GM12878 (cell line): ENCODE data around the gene FFAR3. TPM values are rescaled to one million over a fixed set of nuclear protein-coding genes. Genes with fewer than 3 reads are reported as not detected.
A peak's percentile ranks its signal among the peaks of the same experiment; 100 is the strongest.

ENCODE experiments used
- ATAC-seq: fragments of 200-7000 bp; cut with Tn5 transposase; 3 replicates; pipeline ENCODE4 v1.9.1; 2020; ENCODE audit warnings: mild to moderate bottlenecking, moderate library complexity
- BruUV-seq: library from RNA; stranded (reverse); fragments of 400-500 nt; replicated peaks from 2 replicates; lab custom pipeline; 2021; lab: Mats Ljungman, UMichigan
- CTCF ChIA-PET: fragments of 300-600 bp; sonication (Branson Sonifier 250); formaldehyde crosslinking; extraction: SDS; loops from one replicate; lab custom pipeline; 2021; ENCODE audit warnings: inconsistent platforms; lab: Yijun Ruan, JAX
- POLR2A ChIA-PET: fragments of 350-600 bp; formaldehyde crosslinking; extraction: SDS; loops from one replicate; lab custom pipeline; 2021; ENCODE audit warnings: inconsistent platforms; lab: Charles Lee
- RAD21 ChIA-PET: fragments of 300-600 bp; sonication (Branson Sonifier 250); formaldehyde crosslinking; loops from one replicate; lab custom pipeline; 2023; ENCODE audit warnings: antibody characterized with exemption; ENCODE audit not compliant: unreplicated experiment; lab: Charles Lee
- SMC1A ChIA-PET: fragments of 300-600 bp; sonication (Branson Sonifier 250); formaldehyde crosslinking; loops from one replicate; lab custom pipeline; 2023; ENCODE audit not compliant: unreplicated experiment, uncharacterized antibody; lab: Charles Lee
- DNase-seq: peaks from one replicate; pipeline ENCODE4 v3.0.0-alpha.2; 2011; ENCODE audit warnings: low read depth, low spot score
- FAIRE-seq: peaks from 3 replicates; lab custom pipeline; 2011; peaks lifted over from hg19 to GRCh38; lab: Jason Lieb, UNC
- H2AFZ ChIP-seq: 2 replicates; pipeline ENCODE4 v1.6.0; 2011; ENCODE audit warnings: low read depth, low read length, control low read depth; ENCODE audit not compliant: control insufficient read depth
- H3K27ac ChIP-seq: 2 replicates; pipeline ENCODE4 v1.5.1; 2011; ENCODE audit warnings: control low read depth; ENCODE audit not compliant: control insufficient read depth, insufficient read depth
- H3K27me3 ChIP-seq, 2 experiments: replicated peaks in 1 of 2; 2 replicates each; pipeline versions ENCODE4 v1.6.0 to v1.6.1; 2011; ENCODE audit warnings: low read length in 1 of 2; ENCODE audit not compliant: control insufficient read depth in 2 of 2, insufficient read depth in 2 of 2
- H3K36me3 ChIP-seq, 2 experiments: 2 replicates each; pipeline ENCODE4 v1.5.1; 2011; ENCODE audit warnings: low read length in 1 of 2; ENCODE audit not compliant: control insufficient read depth in 2 of 2, insufficient read depth in 2 of 2
- H3K4me1 ChIP-seq: 2 replicates; pipeline ENCODE4 v1.6.1; 2011; ENCODE audit warnings: mild to moderate bottlenecking, low read length, moderate library complexity, mixed read lengths; ENCODE audit not compliant: control insufficient read depth, insufficient read depth
- H3K4me2 ChIP-seq: 2 replicates; pipeline ENCODE4 v1.6.0; 2011; ENCODE audit warnings: control low read depth; ENCODE audit not compliant: control insufficient read depth, insufficient read depth
- H3K4me3 ChIP-seq: fragments of 200-600 bp; sonication (generic); 2 replicates; pipeline ENCODE4 v1.5.1; 2016
- H3K79me2 ChIP-seq: 2 replicates; pipeline ENCODE4 v1.6.0; 2011; ENCODE audit warnings: low read length; ENCODE audit not compliant: control insufficient read depth, insufficient read depth
- H3K9ac ChIP-seq: 2 replicates; pipeline ENCODE4 v1.8.0; 2011; ENCODE audit warnings: low read length, control low read depth, mixed read lengths; ENCODE audit not compliant: control insufficient read depth, insufficient read depth
- H3K9me3 ChIP-seq: replicated peaks from 3 replicates; pipeline ENCODE4 v1.5.1; 2011; ENCODE audit warnings: mild to moderate bottlenecking, low read length; ENCODE audit not compliant: control insufficient read depth, insufficient read depth
- H4K20me1 ChIP-seq: 2 replicates; pipeline ENCODE4 v1.6.0; 2011; ENCODE audit not compliant: control insufficient read depth, insufficient read depth
- ATF7 ChIP-seq: fragments of 450-650 bp; IDR thresholded peaks from 2 replicates; pipeline ENCODE4 v1.6.1; 2016; ENCODE audit warnings: low read depth, mild to moderate bottlenecking
- GATAD2B ChIP-seq: fragments of 450-650 bp; conservative IDR thresholded peaks from 2 replicates; pipeline ENCODE4 v1.6.1; 2017; ENCODE audit warnings: low read depth, mild to moderate bottlenecking, moderate library complexity
- PAX5 ChIP-seq: IDR thresholded peaks from 2 replicates; pipeline ENCODE4 v1.6.1; 2011; ENCODE audit warnings: low read depth, low read length, borderline replicate concordance
- RFX5 ChIP-seq: IDR thresholded peaks from 2 replicates; pipeline ENCODE4 v1.6.1; 2011; ENCODE audit warnings: low read depth, low read length, improper control_type of control experiment
- SIN3A ChIP-seq: IDR thresholded peaks from 2 replicates; pipeline ENCODE4 v1.6.1; 2012; ENCODE audit warnings: low read depth, low read length, improper control_type of control experiment
- SIX5 ChIP-seq: IDR thresholded peaks from 2 replicates; pipeline ENCODE4 v1.6.1; 2011; ENCODE audit warnings: mild to moderate bottlenecking, low read depth, low read length, moderate library complexity; ENCODE audit not compliant: severe bottlenecking
- whole genome bisulfite sequencing: methylation state at CpG from one replicate; pipeline ENCODE4 v1.1.6; 2016; ENCODE audit warnings: low lambda C conversion rate; ENCODE audit not compliant: insufficient replicate concordance, insufficient coverage; ENCODE audit errors: missing lambda C conversion rate; 5-methylcytosine and 5-hydroxymethylcytosine counted together
- in situ Hi-C: fragments of 300-500 bp; cut with MboI; formaldehyde crosslinking; loops from 9 replicates; pipeline ENCODE4 v1.14.3; 2018; ENCODE audit warnings: mixed read lengths
- intact Hi-C: fragments of 100-400 bp; cut with micrococcal nuclease; formaldehyde crosslinking; loops from one replicate; pipeline ENCODE4 v1.14.2; 2022; ENCODE audit not compliant: unreplicated experiment
- polyA plus RNA-seq, 11 experiments: library from polyadenylated mRNA; depleted of rRNA in 4 of 11; unstranded in 6 of 11; stranded (reverse) in 5 of 11; fragments of >200 nt; fragmentation: Nextera tagmentation in 4 of 11; fragmentation: Illumina TruSeq in 1 of 11; extraction: Ambion mirVana in 4 of 11; extraction: Trizol in 1 of 11; gene quantifications; 1 replicate in 1 of 11; 2 replicates in 10 of 11; pipeline versions ENCODE4 v1.2.1 to v1.2.3, GENCODE V29; 2011 to 2016; ENCODE audit warnings: inconsistent platforms in 2 of 11, missing spikeins in 2 of 11, low read depth in 1 of 11
- total RNA-seq, 4 experiments: library from RNA; depleted of rRNA in 3 of 4; stranded (reverse); fragments of >200 nt in 3 of 4; fragmentation: Illumina TruSeq in 1 of 4; extraction: Trizol in 1 of 4; gene quantifications; 2 replicates each; pipeline versions ENCODE4 v1.2.1 to v1.2.3, GENCODE V29; 2013 to 2021
- TF ChIP-seq, protein P1 (sequence below): fragments of 450-650 bp; IDR thresholded peaks from 2 replicates; pipeline ENCODE4 v1.6.1; 2017; ENCODE audit warnings: mild to moderate bottlenecking, moderate library complexity
- TF ChIP-seq, protein P2 (sequence below): fragments of 450-650 bp; IDR thresholded peaks from 2 replicates; pipeline ENCODE4 v1.6.1; 2017; ENCODE audit warnings: mild to moderate bottlenecking
- TF ChIP-seq, protein P3 (sequence below): fragments of 450-650 bp; IDR thresholded peaks from 2 replicates; pipeline ENCODE4 v1.6.1; 2014; ENCODE audit warnings: mild to moderate bottlenecking
- TF ChIP-seq, protein P4 (sequence below): fragments of 450-650 bp; IDR thresholded peaks from 2 replicates; pipeline ENCODE4 v1.6.1; 2017; ENCODE audit warnings: antibody characterized with exemption, mild to moderate bottlenecking, moderate library complexity

The FFAR3 gene
- total and polyA plus RNA-seq, 10 of the 15 experiments (the other 5 are each of a cell fraction or from before 2014, with no cell fraction given), result 0.15 to 0.18 TPM; not detected in 8

DNA sequence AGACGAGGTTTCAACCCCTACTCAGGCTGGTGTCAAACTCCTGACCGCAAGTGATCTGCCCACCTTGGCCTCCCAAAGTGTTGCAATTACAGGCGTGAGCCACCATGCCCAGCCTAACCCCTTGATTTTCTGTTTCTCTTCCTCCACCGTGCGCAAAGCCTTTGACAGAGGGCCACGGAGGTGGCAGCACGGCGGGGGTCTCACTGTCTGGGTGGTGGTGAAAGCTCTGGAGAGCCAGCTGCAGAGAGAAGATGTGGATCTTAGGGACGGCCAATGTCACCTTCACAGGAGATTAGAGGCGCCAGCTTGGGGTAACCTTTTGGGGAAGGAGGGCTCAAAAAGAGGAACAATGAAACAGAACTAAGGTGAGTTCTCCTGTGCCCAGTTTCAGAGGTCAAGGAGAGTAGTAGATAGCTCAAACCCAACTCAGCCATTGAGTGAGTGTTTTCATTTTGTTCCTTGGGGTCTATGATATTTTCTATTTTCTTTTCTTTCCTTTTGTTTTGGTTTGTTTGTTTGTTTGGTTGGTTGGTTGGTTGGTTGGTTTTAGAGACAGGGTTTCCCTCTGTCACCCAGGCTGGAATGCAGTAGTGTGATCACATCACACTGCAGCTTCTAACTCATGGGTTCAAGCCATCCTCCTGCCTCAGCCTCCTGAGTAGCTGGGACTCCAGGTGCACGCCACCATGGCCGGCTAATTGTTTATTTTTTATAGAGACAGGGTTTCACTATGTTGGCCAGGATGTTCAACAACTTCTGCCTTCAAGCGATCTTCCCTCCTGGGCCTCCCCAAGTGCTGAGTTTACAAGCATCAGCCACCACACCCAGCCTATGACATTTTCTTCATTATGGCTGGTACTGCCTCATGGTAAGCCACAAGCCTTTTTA is 50.3 kb downstream of the FFAR3 start:
- DNase-seq (peak; percentile 76), ATAC-seq (peak; percentile 86), FAIRE-seq (peak; percentile 85)
- SMC1A ChIA-PET, result interaction anchor here (0.6 to 10.6 kb wide), 15 partner anchors 8 to 61 kb away, joined by 3 to 152 read pairs (median 4); partner anchors contain the start of gene FFAR1
- Histone ChIP-seq H2AFZ (no peak overlapping the region), H3K9ac (peak overlapping the region; percentile 30; the same call in 1 of the 2 replicates), H3K9me3 (no peaks in the 10 kb centered on the region; the same call in 2 of the 3 replicates), H3K4me1 (peaks cover 38% of the 10 kb centered on the region), H3K79me2 (peaks cover 2% of the 10 kb centered on the region), H3K27me3 (no peaks in the 10 kb centered on the region), H3K36me3 (no peaks in the 10 kb centered on the region; a peak in 1 of 4 replicates), H3K4me3 (peak overlapping the region; percentile 59), H4K20me1 (no peaks in the 10 kb centered on the region), H3K27ac (peak overlapping the region; percentile 71), H3K4me2 (peak overlapping the region; percentile 78)
- RAD21 ChIA-PET, result interaction anchor here (1.0 to 5.8 kb wide), 12 partner anchors 9 to 85 kb away, joined by 3 to 56 read pairs (median 4); no protein-coding TSS in a partner anchor
- BruUV-seq, result TSS peak; percentile 69
- in situ Hi-C loops (no loop called here), intact Hi-C loops (loop anchor here (2.0 kb wide), 2 partner anchors 50 to 56 kb away; no protein-coding TSS in a partner anchor)
- POLR2A ChIA-PET, result interaction anchor here (0.7 to 1.7 kb wide), 10 partner anchors 8 to 76 kb away, joined by 3 to 9 read pairs (median 4); no protein-coding TSS in a partner anchor
- 49% methylated on average over 13 of the region's 13 CpGs for WGBS
- CTCF ChIA-PET, result interaction anchor here (0.7 to 2.1 kb wide), 5 partner anchors 51 to 100 kb away, joined by 3 to 8 read pairs (median 4); no protein-coding TSS in a partner anchor
- TF ChIP-seq, protein P1, sequence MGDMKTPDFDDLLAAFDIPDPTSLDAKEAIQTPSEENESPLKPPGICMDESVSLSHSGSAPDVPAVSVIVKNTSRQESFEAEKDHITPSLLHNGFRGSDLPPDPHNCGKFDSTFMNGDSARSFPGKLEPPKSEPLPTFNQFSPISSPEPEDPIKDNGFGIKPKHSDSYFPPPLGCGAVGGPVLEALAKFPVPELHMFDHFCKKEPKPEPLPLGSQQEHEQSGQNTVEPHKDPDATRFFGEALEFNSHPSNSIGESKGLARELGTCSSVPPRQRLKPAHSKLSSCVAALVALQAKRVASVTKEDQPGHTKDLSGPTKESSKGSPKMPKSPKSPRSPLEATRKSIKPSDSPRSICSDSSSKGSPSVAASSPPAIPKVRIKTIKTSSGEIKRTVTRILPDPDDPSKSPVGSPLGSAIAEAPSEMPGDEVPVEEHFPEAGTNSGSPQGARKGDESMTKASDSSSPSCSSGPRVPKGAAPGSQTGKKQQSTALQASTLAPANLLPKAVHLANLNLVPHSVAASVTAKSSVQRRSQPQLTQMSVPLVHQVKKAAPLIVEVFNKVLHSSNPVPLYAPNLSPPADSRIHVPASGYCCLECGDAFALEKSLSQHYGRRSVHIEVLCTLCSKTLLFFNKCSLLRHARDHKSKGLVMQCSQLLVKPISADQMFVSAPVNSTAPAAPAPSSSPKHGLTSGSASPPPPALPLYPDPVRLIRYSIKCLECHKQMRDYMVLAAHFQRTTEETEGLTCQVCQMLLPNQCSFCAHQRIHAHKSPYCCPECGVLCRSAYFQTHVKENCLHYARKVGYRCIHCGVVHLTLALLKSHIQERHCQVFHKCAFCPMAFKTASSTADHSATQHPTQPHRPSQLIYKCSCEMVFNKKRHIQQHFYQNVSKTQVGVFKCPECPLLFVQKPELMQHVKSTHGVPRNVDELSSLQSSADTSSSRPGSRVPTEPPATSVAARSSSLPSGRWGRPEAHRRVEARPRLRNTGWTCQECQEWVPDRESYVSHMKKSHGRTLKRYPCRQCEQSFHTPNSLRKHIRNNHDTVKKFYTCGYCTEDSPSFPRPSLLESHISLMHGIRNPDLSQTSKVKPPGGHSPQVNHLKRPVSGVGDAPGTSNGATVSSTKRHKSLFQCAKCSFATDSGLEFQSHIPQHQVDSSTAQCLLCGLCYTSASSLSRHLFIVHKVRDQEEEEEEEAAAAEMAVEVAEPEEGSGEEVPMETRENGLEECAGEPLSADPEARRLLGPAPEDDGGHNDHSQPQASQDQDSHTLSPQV, result no peak
- TF ChIP-seq RFX5 (no peak), SIX5 (no peak), ATF7 (0 out of 2 replicates have a peak, but pooled peaks have one; percentile 37), PAX5 (no peak), GATAD2B (peak; percentile 69; the same call in 1 of the 2 replicates), SIN3A (no peak)
- TF ChIP-seq, protein P2, sequence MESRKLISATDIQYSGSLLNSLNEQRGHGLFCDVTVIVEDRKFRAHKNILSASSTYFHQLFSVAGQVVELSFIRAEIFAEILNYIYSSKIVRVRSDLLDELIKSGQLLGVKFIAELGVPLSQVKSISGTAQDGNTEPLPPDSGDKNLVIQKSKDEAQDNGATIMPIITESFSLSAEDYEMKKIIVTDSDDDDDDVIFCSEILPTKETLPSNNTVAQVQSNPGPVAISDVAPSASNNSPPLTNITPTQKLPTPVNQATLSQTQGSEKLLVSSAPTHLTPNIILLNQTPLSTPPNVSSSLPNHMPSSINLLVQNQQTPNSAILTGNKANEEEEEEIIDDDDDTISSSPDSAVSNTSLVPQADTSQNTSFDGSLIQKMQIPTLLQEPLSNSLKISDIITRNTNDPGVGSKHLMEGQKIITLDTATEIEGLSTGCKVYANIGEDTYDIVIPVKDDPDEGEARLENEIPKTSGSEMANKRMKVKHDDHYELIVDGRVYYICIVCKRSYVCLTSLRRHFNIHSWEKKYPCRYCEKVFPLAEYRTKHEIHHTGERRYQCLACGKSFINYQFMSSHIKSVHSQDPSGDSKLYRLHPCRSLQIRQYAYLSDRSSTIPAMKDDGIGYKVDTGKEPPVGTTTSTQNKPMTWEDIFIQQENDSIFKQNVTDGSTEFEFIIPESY, result no peak
- TF ChIP-seq, protein P3, sequence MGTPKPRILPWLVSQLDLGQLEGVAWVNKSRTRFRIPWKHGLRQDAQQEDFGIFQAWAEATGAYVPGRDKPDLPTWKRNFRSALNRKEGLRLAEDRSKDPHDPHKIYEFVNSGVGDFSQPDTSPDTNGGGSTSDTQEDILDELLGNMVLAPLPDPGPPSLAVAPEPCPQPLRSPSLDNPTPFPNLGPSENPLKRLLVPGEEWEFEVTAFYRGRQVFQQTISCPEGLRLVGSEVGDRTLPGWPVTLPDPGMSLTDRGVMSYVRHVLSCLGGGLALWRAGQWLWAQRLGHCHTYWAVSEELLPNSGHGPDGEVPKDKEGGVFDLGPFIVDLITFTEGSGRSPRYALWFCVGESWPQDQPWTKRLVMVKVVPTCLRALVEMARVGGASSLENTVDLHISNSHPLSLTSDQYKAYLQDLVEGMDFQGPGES, result no peak
- TF ChIP-seq, protein P4, sequence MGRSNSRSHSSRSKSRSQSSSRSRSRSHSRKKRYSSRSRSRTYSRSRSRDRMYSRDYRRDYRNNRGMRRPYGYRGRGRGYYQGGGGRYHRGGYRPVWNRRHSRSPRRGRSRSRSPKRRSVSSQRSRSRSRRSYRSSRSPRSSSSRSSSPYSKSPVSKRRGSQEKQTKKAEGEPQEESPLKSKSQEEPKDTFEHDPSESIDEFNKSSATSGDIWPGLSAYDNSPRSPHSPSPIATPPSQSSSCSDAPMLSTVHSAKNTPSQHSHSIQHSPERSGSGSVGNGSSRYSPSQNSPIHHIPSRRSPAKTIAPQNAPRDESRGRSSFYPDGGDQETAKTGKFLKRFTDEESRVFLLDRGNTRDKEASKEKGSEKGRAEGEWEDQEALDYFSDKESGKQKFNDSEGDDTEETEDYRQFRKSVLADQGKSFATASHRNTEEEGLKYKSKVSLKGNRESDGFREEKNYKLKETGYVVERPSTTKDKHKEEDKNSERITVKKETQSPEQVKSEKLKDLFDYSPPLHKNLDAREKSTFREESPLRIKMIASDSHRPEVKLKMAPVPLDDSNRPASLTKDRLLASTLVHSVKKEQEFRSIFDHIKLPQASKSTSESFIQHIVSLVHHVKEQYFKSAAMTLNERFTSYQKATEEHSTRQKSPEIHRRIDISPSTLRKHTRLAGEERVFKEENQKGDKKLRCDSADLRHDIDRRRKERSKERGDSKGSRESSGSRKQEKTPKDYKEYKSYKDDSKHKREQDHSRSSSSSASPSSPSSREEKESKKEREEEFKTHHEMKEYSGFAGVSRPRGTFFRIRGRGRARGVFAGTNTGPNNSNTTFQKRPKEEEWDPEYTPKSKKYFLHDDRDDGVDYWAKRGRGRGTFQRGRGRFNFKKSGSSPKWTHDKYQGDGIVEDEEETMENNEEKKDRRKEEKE, result no peak
